Diencephalon (tissue), 1 donor: ENCODE measurements around the gene SHB. TPM values are rescaled to one million over a fixed set of nuclear protein-coding genes. Genes with fewer than 3 reads are reported as not detected.

ENCODE experiments used
- small RNA-seq: library from RNA; depleted of rRNA; stranded (forward); fragments of <200 nt; gene quantifications from one replicate; pipeline ENCODE3, GENCODE V24; 2014
- total RNA-seq: library from RNA; depleted of rRNA; stranded (reverse); fragments of >200 nt; gene quantifications from one replicate; pipeline ENCODE4 v1.2.3, GENCODE V29; 2014

The SHB gene, protein sequence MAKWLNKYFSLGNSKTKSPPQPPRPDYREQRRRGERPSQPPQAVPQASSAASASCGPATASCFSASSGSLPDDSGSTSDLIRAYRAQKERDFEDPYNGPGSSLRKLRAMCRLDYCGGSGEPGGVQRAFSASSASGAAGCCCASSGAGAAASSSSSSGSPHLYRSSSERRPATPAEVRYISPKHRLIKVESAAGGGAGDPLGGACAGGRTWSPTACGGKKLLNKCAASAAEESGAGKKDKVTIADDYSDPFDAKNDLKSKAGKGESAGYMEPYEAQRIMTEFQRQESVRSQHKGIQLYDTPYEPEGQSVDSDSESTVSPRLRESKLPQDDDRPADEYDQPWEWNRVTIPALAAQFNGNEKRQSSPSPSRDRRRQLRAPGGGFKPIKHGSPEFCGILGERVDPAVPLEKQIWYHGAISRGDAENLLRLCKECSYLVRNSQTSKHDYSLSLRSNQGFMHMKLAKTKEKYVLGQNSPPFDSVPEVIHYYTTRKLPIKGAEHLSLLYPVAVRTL
- 13.4 TPM for total RNA-seq

GRCh38 chr9:38068701-38069628 lies at the start of gene SHB:
Gene SHB (minus strand): TSS chr9:38069227. CDS start chr9:38068645, 582 bp downstream.

DNA sequence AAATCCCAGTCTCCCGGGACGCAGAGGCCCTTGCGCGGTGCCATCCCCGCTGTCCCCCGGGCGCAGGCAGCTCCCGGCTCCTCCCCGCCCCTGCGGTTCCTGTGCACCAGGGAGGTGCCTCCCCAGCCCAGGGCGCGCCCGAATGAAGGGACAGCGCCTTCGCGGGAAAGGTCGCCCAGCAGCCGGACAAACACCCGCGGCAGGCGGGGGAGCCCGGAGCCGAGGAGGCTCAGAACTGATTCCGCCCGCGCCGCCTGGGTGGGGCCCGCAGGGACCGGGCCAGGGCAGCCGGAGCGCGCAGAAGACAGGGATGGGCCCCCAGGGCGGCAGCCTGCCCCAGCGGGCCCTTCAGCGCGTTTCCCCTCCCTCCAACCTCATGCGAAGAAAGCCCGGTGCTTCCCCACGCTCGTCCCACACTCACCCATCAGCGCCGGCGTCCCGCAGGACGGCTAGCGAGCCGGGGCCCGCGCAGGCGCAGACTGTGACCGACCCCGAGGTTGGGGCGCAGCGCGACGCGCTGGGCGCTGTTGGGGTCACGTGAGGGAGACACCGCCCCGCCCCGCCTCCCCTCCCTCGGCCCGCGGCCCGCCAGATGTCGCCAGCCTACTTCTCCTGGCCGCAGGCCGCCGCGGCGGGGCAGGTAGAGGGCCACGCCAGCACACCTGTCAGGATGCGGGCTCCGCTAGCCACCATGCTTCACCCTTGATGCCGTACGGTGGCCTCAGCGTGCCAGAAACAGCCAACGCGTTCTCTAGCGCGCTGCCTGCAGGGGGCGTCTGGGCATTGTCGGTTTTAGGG lies 165.2 kb downstream of the SHB start, which contains the start of gene SLC25A51:
Gene SLC25A51, minus strand, starts transcription at position 481 of the 798 bp plus-strand sequence. CDS start 15,577 bp downstream, outside the sequence.

Small RNA genes lying within 50 kb of the gene (small RNA-seq; reads per million reads assigned to genes)
- not detected for gene RNU7-124P

Other genes with a start within 250 kb of the SHB start
- gene SLC25A51, start 165.1 kb downstream of the SHB start, total RNA-seq: 103 TPM